HG03565 (cell line): Measurements from ENCODE around the gene SLC31A1.

Experiments
- ATAC-seq: cut with Tn5 transposase; IDR thresholded peaks from one replicate; pipeline ENCODE4 v1.9.1; 2021; ENCODE audit warnings: mild to moderate bottlenecking, moderate library complexity; ENCODE audit not compliant: unreplicated experiment

Gene SLC31A1

GRCh38 chr9:113221003-113221799, at the start of gene SLC31A1, which contains the start of gene FKBP15:
SLC31A1 (plus strand) TSS chr9:113221544; CDS start chr9:113256149, 34,605 bp downstream.
FKBP15 (minus strand) TSS chr9:113221277; CDS start chr9:113221243, 34 bp downstream.
- peak; percentile 72 for ATAC-seq

- no peak for ATAC-seq
These were observed 48.0 kb upstream of the SLC31A1 start for GRCh38 chr9:113173341-113173740.

DNA sequence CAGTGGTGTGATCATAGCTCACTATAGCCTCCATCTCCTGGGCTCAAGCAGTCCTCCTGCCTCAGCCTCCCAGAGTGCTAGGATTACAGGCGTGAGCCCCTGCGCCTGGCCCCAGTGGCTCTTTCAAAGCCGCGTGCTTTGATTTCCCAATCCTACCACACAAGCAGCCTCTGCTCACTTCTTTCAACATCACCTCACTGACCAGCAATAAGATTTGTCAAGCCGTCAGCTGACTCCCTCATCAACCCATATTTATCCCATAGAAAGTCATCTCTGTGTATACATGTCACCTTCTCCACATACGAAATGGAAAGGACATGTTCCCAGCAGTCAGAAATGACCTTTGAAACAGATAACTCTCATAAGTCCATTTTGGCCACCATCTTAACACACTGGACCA, 44.5 kb upstream of the SLC31A1 start:
- no peak for ATAC-seq

DNA sequence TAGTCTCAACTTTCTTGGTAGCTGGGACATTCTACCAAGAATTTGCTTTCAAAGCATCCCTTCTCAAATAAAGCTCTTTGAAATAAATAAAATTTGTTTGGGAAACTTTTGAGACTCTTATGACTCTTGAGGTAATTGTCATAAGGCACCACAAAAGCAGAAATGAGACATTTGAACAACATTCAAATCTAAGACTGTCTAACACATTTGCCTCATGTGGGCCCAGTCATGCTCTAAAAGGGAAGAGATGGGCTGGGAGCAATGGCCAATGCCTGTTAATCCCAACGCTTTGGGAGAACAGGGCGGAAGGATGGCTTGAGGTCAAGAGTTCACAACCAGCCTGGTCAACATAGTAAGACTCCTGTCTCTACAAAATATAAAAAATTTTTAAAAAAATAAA, 44.1 kb upstream of the SLC31A1 start:
- ATAC-seq, result no peak

- ATAC-seq, result no peak
These were observed 43.3 kb upstream of the SLC31A1 start for GRCh38 chr9:113178087-113178486.

DNA sequence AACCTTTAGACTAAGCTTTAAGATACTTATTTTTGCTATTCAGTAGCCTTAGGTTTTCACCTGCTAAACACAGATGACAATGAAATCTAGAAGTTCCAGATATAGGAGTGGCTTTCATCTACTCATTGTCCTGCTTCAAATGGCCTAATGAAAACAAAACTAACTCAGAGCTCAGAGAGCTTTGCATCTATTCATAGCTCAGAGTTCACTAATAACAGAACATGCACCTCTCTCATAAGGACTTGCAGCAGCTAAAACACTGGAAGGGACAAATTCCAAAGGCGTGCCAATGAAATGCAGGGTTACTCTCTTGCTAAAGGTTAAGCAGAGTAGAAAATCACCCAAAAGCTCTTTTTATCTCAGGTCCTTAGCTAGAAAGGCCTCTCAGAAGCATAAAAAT, 41.5 kb upstream of the SLC31A1 start:
- no peak for ATAC-seq

GRCh38 chr9:113181165-113181564, 40.2 kb upstream of the SLC31A1 start:
- no peak for ATAC-seq

GRCh38 chr9:113183956-113184488, 37.3 kb upstream of the SLC31A1 start:
- no peak for ATAC-seq

- ATAC-seq, result no peak
These were observed 36.8 kb upstream of the SLC31A1 start for GRCh38 chr9:113184539-113184938.

- ATAC-seq, result no peak
These were observed 36.1 kb upstream of the SLC31A1 start for GRCh38 chr9:113185271-113185670.

DNA sequence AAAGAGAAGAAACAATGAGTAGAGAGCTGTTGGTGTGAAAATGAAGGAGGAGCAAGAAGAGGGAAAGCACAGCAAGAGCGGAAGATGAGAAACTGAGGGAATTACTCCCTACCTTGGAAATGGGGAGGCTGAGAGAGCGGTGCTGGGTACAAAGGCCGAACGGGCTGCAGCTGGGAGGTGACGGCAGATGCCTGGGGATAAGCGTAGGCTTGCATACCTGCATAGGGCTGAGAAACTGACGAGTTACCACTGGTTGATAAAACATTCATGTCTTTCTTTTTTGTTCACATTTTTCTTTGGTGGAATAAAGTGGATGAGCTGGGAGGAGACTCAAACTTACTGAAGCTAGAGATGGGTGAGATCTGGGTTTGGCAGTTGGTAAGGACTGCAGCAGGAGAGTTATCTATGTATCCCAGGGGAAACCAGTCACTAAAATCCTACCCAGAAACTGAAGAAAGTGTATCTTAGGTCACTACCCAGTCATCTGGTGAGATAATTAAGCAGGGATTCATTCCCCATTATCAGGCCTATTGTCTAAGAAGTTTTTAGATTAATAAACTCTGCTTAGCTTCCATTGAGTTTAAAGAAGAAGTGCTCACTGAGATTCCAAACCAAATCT, 35.1 kb upstream of the SLC31A1 start:
- no peak for ATAC-seq

GRCh38 chr9:113187929-113188595, 33.3 kb upstream of the SLC31A1 start:
- no peak for ATAC-seq

DNA sequence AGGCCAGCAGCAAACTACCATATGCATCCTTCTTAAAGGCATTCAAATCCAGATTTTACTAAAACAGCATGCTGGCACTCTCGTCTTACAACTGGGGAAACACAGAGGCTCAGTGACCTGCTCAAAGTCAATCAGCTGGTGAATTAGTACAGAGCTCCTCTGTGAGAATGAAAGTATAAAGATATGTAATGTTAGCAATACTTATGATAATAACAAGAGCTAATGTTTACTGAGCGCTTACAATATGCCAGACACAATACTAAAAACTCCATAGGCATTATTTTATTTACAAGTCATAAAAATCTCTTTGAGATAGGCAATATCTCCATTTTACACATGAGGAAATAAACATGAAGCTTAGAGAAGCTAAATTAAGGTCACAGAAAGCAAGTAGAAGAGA, 28.9 kb upstream of the SLC31A1 start:
- no peak for ATAC-seq

- no peak for ATAC-seq
These were observed 21.5 kb upstream of the SLC31A1 start for GRCh38 chr9:113199683-113200329.

- ATAC-seq, result no peak
These were observed 15.9 kb upstream of the SLC31A1 start for GRCh38 chr9:113205432-113205831.

DNA sequence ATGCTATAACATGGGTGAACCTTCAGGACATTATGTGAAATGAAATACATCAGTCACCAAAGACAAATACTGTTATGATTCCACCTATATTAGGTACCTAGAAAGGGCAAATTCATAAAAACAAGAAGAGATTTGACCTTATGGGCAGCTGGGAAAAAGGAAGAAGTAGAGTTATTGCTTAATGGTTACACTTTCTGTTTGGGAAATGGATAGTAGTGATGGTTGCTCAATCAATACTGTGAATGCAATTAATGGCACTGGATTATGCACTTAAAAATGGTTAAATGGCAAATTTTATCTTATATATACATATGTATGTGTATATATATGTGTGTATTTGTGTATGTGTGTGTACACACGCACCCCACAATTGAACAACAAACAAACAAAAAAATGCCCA, 15.5 kb upstream of the SLC31A1 start:
- ATAC-seq, result no peak

- ATAC-seq, result no peak
These were observed 10.5 kb upstream of the SLC31A1 start for GRCh38 chr9:113210815-113211214.

DNA sequence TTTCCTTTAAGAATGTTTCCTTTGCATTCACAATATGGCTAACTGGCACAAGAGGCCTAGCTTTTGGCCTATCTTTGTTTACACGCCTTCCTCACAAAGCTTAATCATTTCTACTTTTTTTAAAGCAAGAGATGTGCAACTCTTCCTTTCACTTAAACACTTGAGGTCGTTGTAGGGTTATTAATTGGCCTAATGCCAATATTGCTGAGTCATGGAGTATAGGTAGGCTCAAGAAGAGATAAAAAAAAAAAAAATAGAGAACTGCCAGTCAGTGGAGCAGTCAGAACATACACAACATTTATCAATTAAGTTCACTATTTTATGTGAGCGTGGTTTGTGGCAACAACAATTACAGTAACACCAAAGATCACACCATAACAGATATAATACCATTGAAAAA, 6.2 kb upstream of the SLC31A1 start:
- no peak for ATAC-seq

- ATAC-seq, result no peak
These were observed 4.9 kb upstream of the SLC31A1 start for GRCh38 chr9:113216406-113216805.

DNA sequence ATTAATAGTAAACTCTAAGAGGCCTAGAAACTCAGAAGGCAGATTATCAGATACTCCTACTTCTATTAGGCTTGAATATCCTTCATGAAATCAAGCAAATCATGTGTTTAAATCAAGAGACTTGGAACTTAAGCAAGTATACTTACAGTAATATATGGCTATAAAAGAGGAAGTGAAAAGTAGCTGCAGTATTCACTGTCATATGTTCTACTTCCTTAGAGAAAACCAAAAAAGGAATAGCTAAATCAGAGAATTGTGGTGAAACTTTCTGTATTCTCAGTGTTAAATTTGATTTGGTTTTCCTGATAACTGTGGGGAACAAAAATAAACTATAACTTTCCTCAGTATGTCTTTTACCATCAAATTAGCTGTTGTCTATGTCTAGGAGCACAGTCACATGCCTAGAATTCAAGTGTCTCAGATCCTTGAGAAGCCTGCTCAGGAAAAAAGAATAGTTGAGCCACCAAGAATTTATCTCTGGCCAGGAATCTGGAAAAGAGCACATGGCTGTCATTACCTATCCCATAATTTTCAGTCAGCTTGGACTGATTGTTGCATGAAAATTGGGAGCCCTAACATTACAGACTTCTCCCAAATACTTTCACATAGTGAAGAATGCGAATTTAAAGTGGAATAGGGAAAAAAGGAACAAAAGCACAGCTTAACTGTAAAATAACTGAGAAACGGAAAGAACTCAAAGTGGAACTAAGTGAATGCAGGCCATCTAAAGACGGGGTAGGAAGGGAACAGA, 2.0 kb upstream of the SLC31A1 start:
- ATAC-seq, result peak; percentile 36
